Astrocyte (in vitro differentiated cells and primary cell): ENCODE measurements around the gene CAPZA2. TPM values are rescaled to one million over a fixed set of nuclear protein-coding genes. Genes with fewer than 3 reads are reported as not detected.

Experiments
- DNase-seq: peaks from one replicate; pipeline ENCODE4 v3.0.0-alpha.2; 2010; ENCODE audit warnings: low read depth
- FAIRE-seq: peaks from 2 replicates; lab custom pipeline; 2011; peaks lifted over from hg19 to GRCh38; lab: Jason Lieb, UNC
- H2AFZ ChIP-seq: 2 replicates; pipeline ENCODE4 v1.6.0; 2012; ENCODE audit warnings: low read depth, low read length, inconsistent platforms
- H3K27ac ChIP-seq: 2 replicates; pipeline ENCODE4 v1.5.1; 2011; ENCODE audit warnings: low read depth, low read length, inconsistent platforms
- H3K27me3 ChIP-seq: 2 replicates; pipeline ENCODE4 v1.6.0; 2011; ENCODE audit warnings: low read length, inconsistent platforms; ENCODE audit not compliant: insufficient read depth
- H3K36me3 ChIP-seq: 2 replicates; pipeline ENCODE4 v1.5.1; 2011; ENCODE audit warnings: low read length, inconsistent platforms; ENCODE audit not compliant: insufficient read depth
- H3K4me1 ChIP-seq: 2 replicates; pipeline ENCODE4 v1.5.1; 2011; ENCODE audit warnings: low read length, inconsistent platforms; ENCODE audit not compliant: insufficient read depth
- H3K4me2 ChIP-seq: 2 replicates; pipeline ENCODE4 v1.6.0; 2012; ENCODE audit warnings: low read length, inconsistent platforms
- H3K4me3 ChIP-seq: 2 replicates; pipeline ENCODE4 v1.5.1; 2011; ENCODE audit warnings: low read depth, mild to moderate bottlenecking, low read length, inconsistent platforms; ENCODE audit not compliant: insufficient read depth
- H3K79me2 ChIP-seq: 2 replicates; pipeline ENCODE4 v1.6.0; 2012; ENCODE audit warnings: mild to moderate bottlenecking, low read length, inconsistent platforms; ENCODE audit not compliant: insufficient read depth
- H3K9ac ChIP-seq: 2 replicates; pipeline ENCODE4 v1.6.0; 2012; ENCODE audit warnings: mild to moderate bottlenecking, low read length, inconsistent platforms
- H3K9me3 ChIP-seq: 2 replicates; pipeline ENCODE4 v1.5.1; 2012; ENCODE audit warnings: low read depth, mild to moderate bottlenecking, low read length, inconsistent platforms; ENCODE audit not compliant: insufficient read depth
- H4K20me1 ChIP-seq: 2 replicates; pipeline ENCODE4 v1.6.0; 2012; ENCODE audit warnings: low read length, inconsistent platforms; ENCODE audit not compliant: insufficient read depth
- H3K27ac Mint-ChIP-seq: one replicate; pipeline ENCODE4 v1.8.0; 2021; ENCODE audit warnings: mild to moderate bottlenecking, mixed read lengths; ENCODE audit not compliant: unreplicated experiment
- H3K27me3 Mint-ChIP-seq: one replicate; pipeline ENCODE4 v1.8.0; 2021; ENCODE audit warnings: low read depth, mixed read lengths; ENCODE audit not compliant: unreplicated experiment
- H3K36me3 Mint-ChIP-seq: one replicate; pipeline ENCODE4 v1.8.0; 2021; ENCODE audit warnings: low read depth, mixed read lengths; ENCODE audit not compliant: unreplicated experiment
- H3K4me1 Mint-ChIP-seq: one replicate; pipeline ENCODE4 v1.8.0; 2021; ENCODE audit warnings: low read depth, mixed read lengths; ENCODE audit not compliant: unreplicated experiment
- H3K4me3 Mint-ChIP-seq: one replicate; pipeline ENCODE4 v1.8.0; 2021; ENCODE audit warnings: mild to moderate bottlenecking, moderate library complexity, mixed read lengths; ENCODE audit not compliant: unreplicated experiment
- H3K9me3 Mint-ChIP-seq: one replicate; pipeline ENCODE4 v1.8.0; 2021; ENCODE audit warnings: mild to moderate bottlenecking, mixed read lengths; ENCODE audit not compliant: unreplicated experiment
- CTCF ChIP-seq: IDR thresholded peaks from 2 replicates; pipeline ENCODE4 v1.5.1; 2011; ENCODE audit warnings: low read depth, mild to moderate bottlenecking, inconsistent platforms, low read length, moderate library complexity; ENCODE audit not compliant: insufficient read depth
- EZH2 ChIP-seq: IDR thresholded peaks from 2 replicates; pipeline ENCODE4 v1.6.1; 2012; ENCODE audit warnings: mild to moderate bottlenecking, low read length, inconsistent platforms; ENCODE audit not compliant: insufficient read depth
- total RNA-seq: library from RNA; stranded (reverse); gene quantifications from 2 replicates; pipeline ENCODE4 v1.2.1, GENCODE V29; 2021

CAPZA2 gene
- total RNA-seq, 1 donor from 2014 or later = 261 TPM

GRCh38 chr7:116884691-116885090, 22.3 kb downstream of the CAPZA2 start:
- Histone ChIP-seq H3K9ac (no peak overlapping the region), H3K27ac (no peak overlapping the region), H3K4me1 (no peaks in the 10 kb centered on the region), H4K20me1 (peaks cover 81% of the 10 kb centered on the region), H3K79me2 (peaks cover 95% of the 10 kb centered on the region), H3K4me2 (no peak overlapping the region), H3K36me3 (no peaks in the 10 kb centered on the region), H3K4me3 (no peak overlapping the region), H2AFZ (no peak overlapping the region), H3K9me3 (no peaks in the 10 kb centered on the region), H3K27me3 (no peaks in the 10 kb centered on the region)
- H3K27me3 Mint-ChIP-seq = no peaks in the 10 kb centered on the region
- FAIRE-seq (no peak), DNase-seq (no peak)
- peaks cover 8% of the 10 kb centered on the region for H3K36me3 Mint-ChIP-seq
- no peaks in the 10 kb centered on the region for H3K9me3 Mint-ChIP-seq
- H3K4me1 Mint-ChIP-seq = peaks cover 4% of the 10 kb centered on the region
- H3K27ac Mint-ChIP-seq = no peak overlapping the region
- TF ChIP-seq EZH2 (no peak), CTCF (no peak)
- H3K4me3 Mint-ChIP-seq = no peak overlapping the region

DNA sequence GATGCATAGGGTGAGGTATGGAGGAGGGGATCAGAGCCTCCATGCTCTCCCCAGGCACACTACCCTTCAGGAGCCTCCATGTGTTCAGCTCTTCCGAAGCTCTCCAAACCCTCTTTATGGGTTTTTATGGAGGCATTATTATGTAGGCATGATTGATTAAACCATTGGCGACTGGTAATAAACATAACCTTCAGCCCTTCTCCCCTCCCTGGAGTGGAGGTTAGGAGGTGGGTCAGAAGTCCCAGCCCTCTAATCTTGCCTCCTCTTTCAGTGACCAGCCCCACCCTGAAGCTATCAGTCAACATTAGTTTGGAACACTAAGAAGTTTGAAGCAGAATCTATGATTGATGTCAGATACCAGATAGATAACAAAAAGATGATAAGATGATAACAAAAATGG, 23.3 kb downstream of the CAPZA2 start:
- H2AFZ ChIP-seq = no peak overlapping the region
- no peaks in the 10 kb centered on the region for H3K9me3 Mint-ChIP-seq
- FAIRE-seq (no peak), DNase-seq (no peak)
- no peaks in the 10 kb centered on the region for H3K9me3 ChIP-seq
- H3K79me2 ChIP-seq = peaks cover 92% of the 10 kb centered on the region
- no peaks in the 10 kb centered on the region for H3K27me3 ChIP-seq
- H3K36me3 Mint-ChIP-seq = peaks cover 8% of the 10 kb centered on the region
- no peak overlapping the region for H3K27ac ChIP-seq
- H3K36me3 ChIP-seq = no peaks in the 10 kb centered on the region
- H3K4me2 ChIP-seq = no peak overlapping the region
- no peak for TF ChIP-seq EZH2
- no peak for TF ChIP-seq CTCF
- peaks cover 74% of the 10 kb centered on the region for H4K20me1 ChIP-seq
- H3K4me3 ChIP-seq = no peak overlapping the region
- H3K4me1 ChIP-seq = no peaks in the 10 kb centered on the region
- no peaks in the 10 kb centered on the region for H3K27me3 Mint-ChIP-seq
- H3K27ac Mint-ChIP-seq = no peak overlapping the region
- no peak overlapping the region for H3K4me3 Mint-ChIP-seq
- no peak overlapping the region for H3K9ac ChIP-seq
- H3K4me1 Mint-ChIP-seq = peaks cover 4% of the 10 kb centered on the region

DNA sequence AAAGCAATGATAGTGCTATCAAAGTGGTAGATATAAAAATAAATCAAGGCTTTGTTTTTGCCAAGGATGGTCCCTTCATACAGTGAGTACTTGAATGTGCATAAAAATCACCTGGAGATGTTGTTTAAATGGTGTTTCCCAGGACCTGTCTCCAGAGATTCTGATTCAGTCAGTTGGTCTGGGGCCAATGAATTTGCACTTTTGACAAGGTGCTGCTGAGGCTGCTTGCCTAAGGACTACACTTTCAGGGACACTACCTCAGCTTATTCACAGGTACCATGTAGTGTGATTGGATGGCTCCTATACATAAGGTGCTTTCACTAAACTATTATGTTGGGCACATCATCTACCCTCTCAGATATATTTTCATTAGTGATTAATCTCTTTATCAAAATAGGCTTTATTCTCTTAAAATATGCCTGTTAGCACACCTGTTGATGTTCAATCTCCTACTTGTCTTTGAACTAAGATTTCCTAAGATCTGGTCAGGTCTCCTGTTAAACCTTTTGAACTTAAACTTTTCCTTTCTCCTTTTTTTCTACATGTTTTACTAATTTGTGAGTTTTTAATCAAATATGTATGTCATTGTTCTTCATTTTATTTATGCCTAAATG, 24.3 kb downstream of the CAPZA2 start:
- Histone ChIP-seq H4K20me1 (peaks cover 68% of the 10 kb centered on the region), H3K79me2 (peaks cover 91% of the 10 kb centered on the region), H3K9me3 (no peaks in the 10 kb centered on the region), H3K27me3 (no peaks in the 10 kb centered on the region), H3K4me3 (no peak overlapping the region), H2AFZ (no peak overlapping the region), H3K4me2 (no peak overlapping the region), H3K4me1 (no peaks in the 10 kb centered on the region), H3K9ac (no peak overlapping the region), H3K27ac (no peak overlapping the region), H3K36me3 (peaks cover under 1% of the 10 kb centered on the region)
- DNase-seq = no peak
- TF ChIP-seq CTCF = no peak
- no peak for TF ChIP-seq EZH2
- no peak for FAIRE-seq
- Mint-ChIP-seq H3K36me3 (peaks cover 8% of the 10 kb centered on the region), H3K4me3 (no peak overlapping the region), H3K27me3 (no peaks in the 10 kb centered on the region), H3K27ac (no peak overlapping the region), H3K4me1 (peaks cover 4% of the 10 kb centered on the region), H3K9me3 (no peaks in the 10 kb centered on the region)
